CD4-positive, CD25-positive, alpha-beta regulatory T cell (primary cell): ENCODE results near the gene TCOF1. TPM values are rescaled to one million over a fixed set of nuclear protein-coding genes. Genes with fewer than 3 reads are reported as not detected.
"Not testable (repeated sequence)": the region's sequence is repeated elsewhere in the genome, so short reads cannot be mapped to it uniquely, and the experiment has no call there.

ENCODE experiments used
- ATAC-seq, 2 donors: fragments of 150-1000 bp; cut with Tn5 transposase; one replicate each; pipeline ENCODE4 v1.10.0; 2021; ENCODE audit warnings: low read depth in 2 of 2, moderate number of reproducible peaks in 2 of 2, moderate library complexity in 1 of 2
- DNase-seq, 3 donors: peaks; one replicate each; pipeline versions ENCODE4 v3.0.0 to v3.0.0-alpha.2; 2012 to 2022; ENCODE audit warnings: mixed read lengths in 1 of 3
- H3K27ac ChIP-seq: one replicate; pipeline ENCODE4 v1.7.0; 2013; ENCODE audit warnings: mild to moderate bottlenecking, low read length; ENCODE audit not compliant: insufficient read depth, poor library complexity, severe bottlenecking
- H3K27me3 ChIP-seq: one replicate; pipeline ENCODE4 v1.7.0; 2013; ENCODE audit warnings: low read length; ENCODE audit not compliant: control insufficient read depth, insufficient read depth
- H3K36me3 ChIP-seq: one replicate; pipeline ENCODE4 v1.7.0; 2013; ENCODE audit warnings: mild to moderate bottlenecking, low read length, moderate library complexity; ENCODE audit not compliant: control insufficient read depth, insufficient read depth
- H3K4me1 ChIP-seq: 2 replicates; pipeline ENCODE4 v1.7.0; 2013; ENCODE audit warnings: mild to moderate bottlenecking, low read length; ENCODE audit not compliant: insufficient read depth, control insufficient read depth, poor library complexity, severe bottlenecking
- H3K4me3 ChIP-seq: one replicate; pipeline ENCODE4 v1.7.0; 2013; ENCODE audit warnings: low read depth, mild to moderate bottlenecking, low read length, moderate library complexity
- H3K9me3 ChIP-seq, 2 experiments: 1 replicate in 1 of 2; 2 replicates in 1 of 2; pipeline ENCODE4 v1.7.0; 2013; ENCODE audit warnings: low read length in 2 of 2, mild to moderate bottlenecking in 1 of 2, moderate library complexity in 1 of 2; ENCODE audit not compliant: control insufficient read depth in 2 of 2
- H3K27ac Mint-ChIP-seq, 3 donors: one replicate each; pipeline ENCODE4 v1.8.0; 2020 to 2022; ENCODE audit warnings: mild to moderate bottlenecking in 3 of 3, mixed read lengths in 3 of 3, moderate library complexity in 2 of 3
- H3K27me3 Mint-ChIP-seq: one replicate; pipeline ENCODE4 v1.8.0; 2022; ENCODE audit warnings: mild to moderate bottlenecking, mixed read lengths
- H3K36me3 Mint-ChIP-seq: one replicate; pipeline ENCODE4 v1.8.0; 2020; ENCODE audit warnings: mixed read lengths
- H3K4me1 Mint-ChIP-seq, 4 donors: one replicate each; pipeline ENCODE4 v1.8.0; 2020 to 2022; ENCODE audit warnings: mixed read lengths in 4 of 4, mild to moderate bottlenecking in 1 of 4
- H3K4me3 Mint-ChIP-seq, 4 donors: one replicate each; pipeline ENCODE4 v1.8.0; 2020 to 2022; ENCODE audit warnings: mild to moderate bottlenecking in 4 of 4, mixed read lengths in 4 of 4, moderate library complexity in 3 of 4
- H3K9me3 Mint-ChIP-seq, 7 donors: one replicate each; pipeline ENCODE4 v1.8.0; 2020 to 2022; ENCODE audit warnings: mixed read lengths in 7 of 7, mild to moderate bottlenecking in 3 of 7, moderate library complexity in 2 of 7
- polyA plus RNA-seq, 4 donors: library from polyadenylated mRNA; unstranded; fragments of 300-500 nt; fragmentation: Illumina TruSeq; gene quantifications; one replicate each; pipeline ENCODE4 v1.2.3, GENCODE V29; 2021
- total RNA-seq: library from RNA; stranded (reverse); gene quantifications from one replicate; pipeline ENCODE4 v1.2.3, GENCODE V29; 2022

The TCOF1 gene
- total and polyA plus RNA-seq, 5 donors from 2014 or later = 2.7 to 58.3 (median 3.9) TPM

- ATAC-seq (no peak), DNase-seq (peak; percentile 61 to 89 (median 73))
- Histone ChIP-seq H3K27me3 (no peaks in the 10 kb centered on the region), H3K4me1 (peaks cover 51% of the 10 kb centered on the region), H3K4me3 (peak overlapping the region; percentile 95), H3K27ac (peak overlapping the region; percentile 98), H3K9me3 (no peaks in the 10 kb centered on the region), H3K36me3 (peaks cover 11% of the 10 kb centered on the region)
- H3K4me3 Mint-ChIP-seq = peak overlapping the region; percentile 97 to 100 (median 98)
- H3K27ac Mint-ChIP-seq = peak overlapping the region; percentile 96 to 100 (median 100)
- H3K36me3 Mint-ChIP-seq = no peaks in the 10 kb centered on the region
- peaks cover 15 to 49% (median 27%) of the 10 kb centered on the region in 4 donors for H3K4me1 Mint-ChIP-seq
- H3K27me3 Mint-ChIP-seq = peaks cover 7% of the 10 kb centered on the region
- no peaks in the 10 kb centered on the region for H3K9me3 Mint-ChIP-seq
These were observed 53.9 kb downstream of the TCOF1 start for GRCh38 chr5:150411245-150411979.

DNA sequence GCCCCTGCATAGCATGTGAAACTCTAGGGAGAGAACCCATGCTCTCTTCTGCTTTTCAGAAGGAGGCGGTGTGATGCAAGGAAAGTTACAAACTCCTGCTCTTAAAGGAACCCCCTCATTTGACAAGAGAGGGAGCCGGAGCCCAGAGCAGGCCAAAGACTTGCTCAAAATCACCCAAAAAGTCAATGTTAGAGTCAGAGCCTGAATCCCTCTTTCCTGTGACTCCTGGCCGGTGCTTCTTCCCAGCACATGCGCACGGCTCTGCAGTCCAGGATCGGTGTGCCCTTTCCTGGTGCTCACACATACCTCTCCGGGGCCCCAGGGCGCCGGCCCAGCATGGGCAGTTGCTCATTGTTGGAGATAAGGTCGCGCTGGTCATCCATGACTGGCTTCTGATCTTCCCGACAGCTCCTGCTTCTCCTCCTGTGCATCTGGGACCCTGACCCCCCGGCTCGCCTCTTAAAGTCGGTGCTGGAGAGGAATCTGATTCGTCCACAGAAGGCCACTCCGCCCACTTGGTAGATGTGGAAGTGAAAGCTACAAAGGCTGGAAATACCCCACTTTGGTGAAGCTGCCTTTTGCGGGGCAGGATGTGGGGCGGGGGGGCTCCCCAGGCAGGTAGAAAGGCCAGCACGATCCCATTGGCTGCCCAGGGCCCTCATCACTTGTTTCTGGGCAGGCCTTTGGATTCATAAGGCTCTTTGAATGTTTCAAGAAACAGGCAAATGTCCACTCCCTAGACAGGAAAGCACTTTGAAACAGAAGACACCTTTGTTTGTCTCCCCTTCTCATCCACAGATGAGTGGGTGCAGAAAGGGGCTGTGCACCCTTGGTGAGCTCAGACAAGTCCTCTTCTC is 55.0 kb downstream of the TCOF1 start, which contains the start of gene CD74:
TSS of gene CD74 (minus strand) at position 592 of the 857 bp plus-strand sequence. CDS start at position 431, 161 bp downstream.
- Mint-ChIP-seq H3K4me3 (peak within 1 kb of the TSS; percentile 97 to 100 (median 98)), H3K27ac (peak within 1 kb of the TSS; percentile 96 to 100 (median 100)), H3K36me3 (no peaks in the 10 kb centered on the region), H3K9me3 (no peaks in the 10 kb centered on the region), H3K27me3 (peaks cover 7% of the 10 kb centered on the region), H3K4me1 (peaks cover 15 to 49% (median 27%) of the 10 kb centered on the region in 4 donors)
- peaks cover 1% of the 10 kb centered on the region for H3K36me3 ChIP-seq
- H3K4me3 ChIP-seq = peak within 1 kb of the TSS; percentile 95
- DNase-seq (peak; percentile 92 to 98 (median 94)), ATAC-seq (peak; percentile 87 to 91)
- peaks cover 51% of the 10 kb centered on the region for H3K4me1 ChIP-seq
- H3K27ac ChIP-seq = peak within 1 kb of the TSS; percentile 98
- no peaks in the 10 kb centered on the region for H3K27me3 ChIP-seq
- no peaks in the 10 kb centered on the region for H3K9me3 ChIP-seq

GRCh38 chr5:150413176-150413901 is 55.8 kb downstream of the TCOF1 start:
- H3K27me3 ChIP-seq = no peaks in the 10 kb centered on the region
- Mint-ChIP-seq H3K4me1 (peaks cover 15 to 42% (median 27%) of the 10 kb centered on the region in 4 donors), H3K9me3 (no peaks in the 10 kb centered on the region), H3K27me3 (peaks cover 4% of the 10 kb centered on the region), H3K36me3 (no peaks in the 10 kb centered on the region), H3K27ac (peak overlapping the region; percentile 96 to 100 (median 100)), H3K4me3 (peak overlapping the region; percentile 97 to 100 (median 98))
- peak overlapping the region; percentile 98 for H3K27ac ChIP-seq
- DNase-seq (no peak), ATAC-seq (no peak)
- no peaks in the 10 kb centered on the region for H3K36me3 ChIP-seq
- H3K4me1 ChIP-seq = peaks cover 48% of the 10 kb centered on the region
- H3K4me3 ChIP-seq = peak overlapping the region; percentile 80
- H3K9me3 ChIP-seq = no peaks in the 10 kb centered on the region

DNA sequence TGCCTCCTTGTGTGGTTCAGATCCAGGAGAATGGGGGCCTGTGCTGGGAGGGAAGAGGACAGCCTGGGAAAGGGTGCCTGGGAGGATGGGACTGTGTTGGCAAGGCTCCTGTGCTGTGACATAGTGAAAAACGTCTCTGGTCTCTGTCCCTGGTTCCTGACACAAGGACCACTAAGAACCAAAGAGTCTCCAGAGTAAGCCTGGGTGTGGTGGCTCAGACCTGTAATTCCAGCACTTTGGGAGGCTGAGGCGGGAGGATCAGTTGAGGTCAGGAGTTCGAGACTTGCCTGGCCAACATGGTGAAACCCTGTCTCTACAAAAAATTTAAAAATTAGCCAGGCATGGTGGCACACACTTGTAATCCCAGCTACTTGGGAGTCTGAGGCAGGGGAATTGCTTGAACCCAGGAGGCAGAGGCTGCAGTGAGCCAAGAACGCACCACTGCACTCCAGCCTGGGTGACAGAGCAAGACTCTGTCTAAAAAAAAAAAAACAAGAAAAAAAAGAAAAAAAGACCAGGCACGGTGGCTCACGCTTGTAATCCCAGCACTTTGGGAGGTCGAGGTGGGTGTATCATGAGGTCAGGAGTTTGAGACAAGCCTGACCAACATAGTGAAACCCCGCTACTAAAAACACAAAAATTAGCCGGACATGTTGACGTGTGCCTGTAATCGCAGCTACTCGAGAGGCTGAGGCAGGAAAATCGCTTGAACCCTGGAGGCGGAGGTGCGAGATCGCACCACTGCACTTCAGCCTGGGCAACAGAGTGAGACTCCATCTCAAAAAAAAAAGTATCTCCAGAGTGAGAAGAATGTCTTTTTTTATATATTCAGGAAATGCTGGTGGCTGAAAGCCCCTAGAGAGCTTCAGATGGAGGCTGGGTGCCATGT is 56.6 kb downstream of the TCOF1 start:
- H3K27ac ChIP-seq = peak overlapping the region; percentile 98
- not testable (repeated sequence) for H3K27me3 ChIP-seq, H3K36me3 ChIP-seq, H3K4me3 ChIP-seq, H3K4me3 Mint-ChIP-seq, H3K36me3 Mint-ChIP-seq, ATAC-seq, H3K9me3 ChIP-seq, H3K27me3 Mint-ChIP-seq, H3K9me3 Mint-ChIP-seq, DNase-seq
- Mint-ChIP-seq H3K27ac (peak overlapping the region; percentile 96 to 100 (median 100)), H3K4me1 (peaks cover 15 to 34% (median 24%) of the 10 kb centered on the region in 4 donors)
- H3K4me1 ChIP-seq = peaks cover 44% of the 10 kb centered on the region

GRCh38 chr5:150419630-150420270 is 62.3 kb downstream of the TCOF1 start:
- Histone ChIP-seq H3K4me1 (no peaks in the 10 kb centered on the region), H3K36me3 (no peaks in the 10 kb centered on the region), H3K27ac (no peak overlapping the region), H3K27me3 (no peaks in the 10 kb centered on the region), H3K9me3 (no peaks in the 10 kb centered on the region), H3K4me3 (no peak overlapping the region)
- no peak for ATAC-seq
- Mint-ChIP-seq H3K27ac (no peak overlapping the region), H3K27me3 (peaks cover 12% of the 10 kb centered on the region), H3K9me3 (peaks cover 0 to 1% (median 0%) of the 10 kb centered on the region in 7 donors), H3K4me1 (peaks cover 0 to 6% (median 0%) of the 10 kb centered on the region in 4 donors), H3K36me3 (no peaks in the 10 kb centered on the region), H3K4me3 (no peak overlapping the region)
- DNase-seq = no peak

DNA sequence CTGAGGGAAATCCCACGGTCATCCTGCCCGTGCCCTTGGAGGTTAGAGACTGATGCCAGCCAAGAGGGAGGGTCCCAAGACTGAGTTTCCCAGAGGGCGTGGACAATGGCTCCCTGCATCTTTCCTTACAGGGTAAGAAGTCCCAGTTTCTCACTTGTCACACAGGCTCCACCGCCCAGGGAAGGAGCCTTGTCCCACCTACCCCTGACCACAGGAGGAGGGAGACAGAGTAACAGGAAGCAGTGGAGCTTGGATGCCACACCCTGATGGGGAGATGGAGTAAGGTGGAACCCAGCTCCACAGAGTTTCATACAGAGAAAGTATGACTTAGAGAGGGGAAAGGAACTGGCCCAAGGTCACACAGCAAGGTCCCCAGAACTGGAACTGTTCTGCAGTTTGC is 64.6 kb downstream of the TCOF1 start:
- H3K4me1 ChIP-seq = no peaks in the 10 kb centered on the region
- no peak overlapping the region for H3K4me3 ChIP-seq
- Mint-ChIP-seq H3K36me3 (no peaks in the 10 kb centered on the region), H3K4me3 (no peak overlapping the region), H3K4me1 (peaks cover 0 to 6% (median 0%) of the 10 kb centered on the region in 4 donors), H3K27me3 (peaks cover 20% of the 10 kb centered on the region), H3K9me3 (peaks cover 0 to 1% (median 0%) of the 10 kb centered on the region in 7 donors), H3K27ac (no peak overlapping the region)
- no peak for ATAC-seq
- no peak for DNase-seq
- no peaks in the 10 kb centered on the region for H3K27me3 ChIP-seq
- no peaks in the 10 kb centered on the region for H3K9me3 ChIP-seq
- H3K36me3 ChIP-seq = no peaks in the 10 kb centered on the region
- no peak overlapping the region for H3K27ac ChIP-seq
